ENCODE data around the gene FBXO47. TPM values are rescaled to one million over a fixed set of nuclear protein-coding genes. Genes with fewer than 3 reads are reported as not detected.

Gene FBXO47
- total and polyA plus RNA-seq, 2 donors (not counting 1 experiment from before 2014, with no cell fraction given) = not detected

- no peak for DNase-seq
- ChIA-PET CTCF (interaction anchor here (0.9 kb wide), 1 partner anchor 21 kb away, joined by 3 read pairs; no protein-coding TSS in a partner anchor), POLR2A (interaction anchor here (0.5 kb wide), 1 partner anchor 205 kb away, joined by 3 read pairs; no protein-coding TSS in a partner anchor)
These were observed 74.1 kb downstream of the FBXO47 start for GRCh38 chr17:38893113-38893512.

More at GRCh38 chr17:38893113-38893512, 74.1 kb downstream of the FBXO47 start:
- no peaks in the 10 kb centered on the region for H3K27me3 ChIP-seq (replicated peaks in 1 of 4; ENCODE audit: control extremely low read depth in 1 of 4, control insufficient read depth in 3 of 4, insufficient read depth in 4 of 4, low read length in 3 of 4)
- Mint-ChIP-seq H3K27me3 (no peaks in the 10 kb centered on the region), H3K4me1 (peaks cover 22% of the 10 kb centered on the region), H3K27ac (peak overlapping the region; percentile 50), H3K4me3 (no peak overlapping the region), H3K9me3 (ENCODE audit: insufficient read depth) (no peaks in the 10 kb centered on the region)
- no peak overlapping the region for H3K4me3 ChIP-seq (ENCODE audit: control extremely low read depth in 1 of 5, extremely low read depth in 1 of 5, insufficient read depth in 1 of 5, low read depth in 2 of 5, low read length in 4 of 5)
- intact Hi-C loops (cut with micrococcal nuclease) = no loop called here
- H2AFZ ChIP-seq (ENCODE audit: insufficient read depth, low read depth, low read length, poor library complexity, severe bottlenecking) = no peak overlapping the region
- no peak for ATAC-seq (ENCODE audit: low read depth)
- H3K9me3 ChIP-seq (ENCODE audit: control extremely low read depth in 1 of 3, control insufficient read depth in 2 of 3, insufficient read depth in 1 of 3, low read length in 2 of 3) = peaks cover 0 to 5% (median 0%) of the 10 kb centered on the region in 3 donors
- H3K9ac ChIP-seq (ENCODE audit: low read length) = no peak overlapping the region
- peak overlapping the region in 1 of 2 donors; percentile 66 for H3K27ac ChIP-seq (ENCODE audit: low read length in 2 of 2)
- peak overlapping the region; percentile 15 for H3K4me2 ChIP-seq (replicated peaks; ENCODE audit: low read depth, low read length, poor library complexity, severe bottlenecking)
- TF ChIP-seq CTCF (IDR thresholded peaks at IDR 0.05) (no peak), EZH2 (IDR thresholded peaks at IDR 0.05; ENCODE audit: borderline replicate concordance, insufficient read depth, low read depth, low read length, poor library complexity, severe bottlenecking) (no peak)
- peaks cover 96% of the 10 kb centered on the region for H3K79me2 ChIP-seq (ENCODE audit: control insufficient read depth, insufficient read depth, low read length)
- 99% methylated on average over 4 of the region's 5 CpGs for WGBS (ENCODE audit: insufficient coverage)
- H4K20me1 ChIP-seq (ENCODE audit: control insufficient read depth, insufficient read depth, low read length, poor library complexity, severe bottlenecking) = peaks cover 59% of the 10 kb centered on the region
- peaks cover 23 to 47% of the 10 kb centered on the region in 2 donors for H3K4me1 ChIP-seq (ENCODE audit: control insufficient read depth in 2 of 2, insufficient read depth in 2 of 2, low read length in 2 of 2)
- H3K36me3 ChIP-seq (replicated peaks in 1 of 2; ENCODE audit: control extremely low read depth in 1 of 2, control insufficient read depth in 1 of 2, extremely low read depth in 1 of 2, insufficient read depth in 2 of 2, low read length in 1 of 2) = peaks cover 0 to 82% of the 10 kb centered on the region in 2 experiments
